MM.1S (cell line): Measurements from ENCODE around the gene LRP5.
"Not testable (repeated sequence)": the region's sequence is repeated elsewhere in the genome, so short reads cannot be mapped to it uniquely, and the experiment has no call there.

Experiments
- DNase-seq: peaks from one replicate; pipeline ENCODE4 v3.0.0-alpha.2; 2015
- H2AFZ ChIP-seq: fragments of 300-600 bp; sonication (generic); 2 replicates; pipeline ENCODE4 v1.6.0; 2016; ENCODE audit warnings: antibody characterized with exemption, low read length
- H3F3A ChIP-seq: fragments of 300-600 bp; sonication (generic); 2 replicates; pipeline ENCODE4 v1.6.1; 2016; ENCODE audit warnings: mild to moderate bottlenecking, antibody characterized with exemption, low read length, moderate library complexity, mixed read lengths; ENCODE audit not compliant: insufficient read depth
- H3K27ac ChIP-seq: fragments of 300-600 bp; sonication (generic); 2 replicates; pipeline ENCODE4 v1.5.1; 2016; ENCODE audit warnings: mild to moderate bottlenecking, low read length
- H3K27me3 ChIP-seq: fragments of 300-600 bp; sonication (generic); replicated peaks from 2 replicates; pipeline ENCODE4 v1.6.0; 2016; ENCODE audit warnings: low read length; ENCODE audit not compliant: insufficient read depth
- H3K36me3 ChIP-seq: fragments of 300-600 bp; sonication (generic); replicated peaks from 2 replicates; pipeline ENCODE4 v1.6.1; 2016; ENCODE audit warnings: mild to moderate bottlenecking, low read length, mixed read lengths; ENCODE audit not compliant: insufficient read depth
- H3K4me1 ChIP-seq: fragments of 300-600 bp; sonication (generic); 2 replicates; pipeline ENCODE4 v1.6.1; 2016; ENCODE audit warnings: low read length, mixed read lengths
- H3K4me2 ChIP-seq: fragments of 300-600 bp; sonication (generic); 2 replicates; pipeline ENCODE4 v1.6.0; 2016; ENCODE audit warnings: low read depth, low read length
- H3K4me3 ChIP-seq: fragments of 300-600 bp; sonication (generic); 2 replicates; pipeline ENCODE4 v1.5.1; 2016; ENCODE audit warnings: low read length, mixed read lengths
- H3K79me2 ChIP-seq: fragments of 300-600 bp; sonication (generic); 2 replicates; pipeline ENCODE4 v1.6.1; 2016; ENCODE audit warnings: mixed run types, low read length, mixed read lengths
- H3K9ac ChIP-seq: fragments of 300-600 bp; sonication (generic); 2 replicates; pipeline ENCODE4 v1.6.1; 2016; ENCODE audit warnings: low read length, mixed read lengths
- H3K9me2 ChIP-seq: fragments of 300-600 bp; sonication (generic); replicated peaks from 2 replicates; pipeline ENCODE4 v1.6.1; 2016; ENCODE audit warnings: mild to moderate bottlenecking, low read length, mixed read lengths; ENCODE audit not compliant: insufficient read depth
- H3K9me3 ChIP-seq: fragments of 300-600 bp; sonication (generic); replicated peaks from 2 replicates; pipeline ENCODE4 v1.6.1; 2016; ENCODE audit warnings: mild to moderate bottlenecking, low read length, mixed read lengths; ENCODE audit not compliant: insufficient read depth
- H4K20me1 ChIP-seq: fragments of 300-600 bp; sonication (generic); 2 replicates; pipeline ENCODE4 v1.6.1; 2016; ENCODE audit warnings: mild to moderate bottlenecking, low read length, moderate library complexity, mixed read lengths; ENCODE audit not compliant: insufficient read depth
- EZH2 ChIP-seq: fragments of 300-600 bp; sonication (generic); optimal IDR thresholded peaks from 2 replicates; pipeline ENCODE3; 2017; ENCODE audit warnings: low read depth, mild to moderate bottlenecking, antibody characterized with exemption, low read length, mixed read lengths
- EZH2phosphoT487 ChIP-seq: fragments of 300-600 bp; sonication (generic); IDR thresholded peaks from 2 replicates; pipeline ENCODE4 v1.6.1; 2018; ENCODE audit warnings: antibody characterized with exemption, low read length
- TF ChIP-seq, protein P1 (sequence below): fragments of 300-600 bp; sonication (generic); IDR thresholded peaks from 2 replicates; pipeline ENCODE4 v1.5.1; 2016; ENCODE audit warnings: antibody characterized with exemption, low read length, mixed read lengths

Gene LRP5

DNA sequence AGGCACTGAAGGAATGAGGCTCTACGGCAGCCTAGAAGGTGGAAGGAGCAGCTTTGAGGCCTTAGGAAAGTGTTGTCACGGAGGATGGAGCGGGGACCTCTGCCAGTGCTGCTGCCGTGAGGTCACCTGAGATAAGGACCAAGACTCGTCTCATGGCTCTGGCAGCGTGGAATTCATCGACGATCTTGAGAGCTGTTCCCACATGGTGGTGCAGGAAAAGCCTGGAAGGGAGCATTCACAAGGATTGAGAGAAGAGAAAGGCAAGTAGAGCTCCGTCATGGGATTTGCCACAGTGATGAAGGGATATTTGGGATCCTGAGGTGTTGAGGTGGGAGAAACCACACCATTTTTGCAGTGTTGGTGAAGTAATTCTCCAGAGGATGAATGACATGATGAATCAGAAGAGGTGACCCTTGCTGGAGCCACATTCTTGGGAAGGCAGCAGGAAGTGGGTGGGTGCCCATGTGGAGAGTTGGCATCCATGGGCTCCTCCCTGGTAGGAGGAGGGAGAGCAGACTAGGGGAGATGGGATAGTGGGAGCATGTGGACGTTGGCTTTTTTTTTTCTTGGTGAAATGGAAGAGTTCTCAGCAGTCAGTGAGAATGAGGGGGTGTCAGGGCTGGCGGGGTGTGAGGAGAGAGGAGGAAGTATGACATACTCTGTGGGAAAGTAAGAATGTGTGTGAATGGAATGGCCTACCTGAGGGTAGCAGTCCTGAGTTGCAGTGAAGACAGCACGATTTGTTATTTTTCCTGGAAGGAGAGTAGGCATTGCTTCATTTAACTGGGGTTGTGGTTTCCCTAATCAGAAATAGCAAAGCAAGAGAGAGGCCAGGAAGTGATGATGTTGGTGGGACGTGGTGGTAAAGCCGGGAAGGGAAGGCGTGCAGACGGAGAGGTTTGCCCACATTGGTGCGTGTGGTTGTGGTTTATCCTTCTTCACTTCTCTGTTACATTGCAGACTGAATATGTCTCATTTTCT, 159.3 kb downstream of the LRP5 start:
- H3K9ac ChIP-seq, result no peak overlapping the region
- DNase-seq, result no peak
- H3K79me2 ChIP-seq, result peaks cover 89% of the 10 kb centered on the region
- no peaks in the 10 kb centered on the region for H3K36me3 ChIP-seq
- no peaks in the 10 kb centered on the region for H3K9me3 ChIP-seq
- no peak overlapping the region for H3K27ac ChIP-seq
- H3K9me2 ChIP-seq, result no peaks in the 10 kb centered on the region
- H4K20me1 ChIP-seq, result peaks cover 72% of the 10 kb centered on the region
- no peaks in the 10 kb centered on the region for H3K27me3 ChIP-seq
- H3K4me3 ChIP-seq, result no peak overlapping the region
- H2AFZ ChIP-seq, result no peak overlapping the region
- TF ChIP-seq EZH2 (no peak), EZH2phosphoT487 (no peak)
- TF ChIP-seq, protein P1, sequence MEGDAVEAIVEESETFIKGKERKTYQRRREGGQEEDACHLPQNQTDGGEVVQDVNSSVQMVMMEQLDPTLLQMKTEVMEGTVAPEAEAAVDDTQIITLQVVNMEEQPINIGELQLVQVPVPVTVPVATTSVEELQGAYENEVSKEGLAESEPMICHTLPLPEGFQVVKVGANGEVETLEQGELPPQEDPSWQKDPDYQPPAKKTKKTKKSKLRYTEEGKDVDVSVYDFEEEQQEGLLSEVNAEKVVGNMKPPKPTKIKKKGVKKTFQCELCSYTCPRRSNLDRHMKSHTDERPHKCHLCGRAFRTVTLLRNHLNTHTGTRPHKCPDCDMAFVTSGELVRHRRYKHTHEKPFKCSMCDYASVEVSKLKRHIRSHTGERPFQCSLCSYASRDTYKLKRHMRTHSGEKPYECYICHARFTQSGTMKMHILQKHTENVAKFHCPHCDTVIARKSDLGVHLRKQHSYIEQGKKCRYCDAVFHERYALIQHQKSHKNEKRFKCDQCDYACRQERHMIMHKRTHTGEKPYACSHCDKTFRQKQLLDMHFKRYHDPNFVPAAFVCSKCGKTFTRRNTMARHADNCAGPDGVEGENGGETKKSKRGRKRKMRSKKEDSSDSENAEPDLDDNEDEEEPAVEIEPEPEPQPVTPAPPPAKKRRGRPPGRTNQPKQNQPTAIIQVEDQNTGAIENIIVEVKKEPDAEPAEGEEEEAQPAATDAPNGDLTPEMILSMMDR, result no peak
- H3K4me1 ChIP-seq, result peaks cover 23% of the 10 kb centered on the region
- H3K4me2 ChIP-seq, result no peak overlapping the region
- peaks cover 4% of the 10 kb centered on the region; the same call in 1 of the 2 replicates for H3F3A ChIP-seq

DNA sequence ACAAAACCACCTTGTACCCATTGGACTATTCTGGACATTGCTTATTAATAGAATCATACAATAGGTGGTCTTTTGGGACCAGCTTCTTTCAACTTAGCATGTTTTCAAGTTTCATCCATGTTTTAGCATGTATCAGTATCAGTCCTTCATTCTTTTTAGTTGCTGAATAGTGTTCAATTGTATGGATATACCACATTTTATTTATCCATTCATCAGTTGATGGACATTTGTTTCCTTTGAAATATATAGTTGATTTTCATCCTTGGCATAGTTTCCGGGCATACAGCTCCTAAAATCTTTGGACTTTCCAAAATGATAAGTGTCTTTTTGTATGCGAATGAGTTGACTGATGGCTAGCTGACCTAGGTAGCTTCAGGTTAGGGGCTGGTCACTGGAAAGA, 160.4 kb downstream of the LRP5 start:
- Histone ChIP-seq H3K79me2 (peaks cover 89% of the 10 kb centered on the region), H4K20me1 (peaks cover 68% of the 10 kb centered on the region), H3K4me2 (no peak overlapping the region), H2AFZ (no peak overlapping the region), H3K9me2 (no peaks in the 10 kb centered on the region), H3K9ac (no peak overlapping the region), H3K4me3 (no peak overlapping the region), H3K36me3 (no peaks in the 10 kb centered on the region), H3K9me3 (no peaks in the 10 kb centered on the region), H3F3A (peaks cover 4% of the 10 kb centered on the region; the same call in 1 of the 2 replicates), H3K27ac (no peak overlapping the region), H3K27me3 (no peaks in the 10 kb centered on the region), H3K4me1 (peaks cover 23% of the 10 kb centered on the region)
- TF ChIP-seq EZH2phosphoT487 (no peak), EZH2 (no peak)
- TF ChIP-seq, protein P1, result no peak
- no peak for DNase-seq

DNA sequence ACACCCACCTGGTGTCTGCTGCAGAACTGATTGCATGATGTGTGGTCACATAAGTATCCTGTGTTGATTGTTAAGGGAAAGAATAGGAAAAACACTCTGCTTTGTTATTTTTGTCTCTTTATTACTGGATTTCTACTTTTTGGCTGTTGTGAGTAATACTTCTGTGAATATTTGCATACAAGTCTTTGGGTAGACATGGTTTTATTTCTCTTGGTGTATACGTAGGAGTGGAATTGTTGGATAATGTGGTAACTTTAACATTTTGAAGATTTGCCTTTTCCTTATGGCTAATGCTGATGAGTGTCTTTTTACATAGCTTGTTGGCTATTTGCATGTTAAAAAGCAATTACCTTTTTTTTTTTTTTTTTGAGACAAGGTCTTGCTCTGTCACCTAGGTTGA, 161.3 kb downstream of the LRP5 start:
- peaks cover 60% of the 10 kb centered on the region for H4K20me1 ChIP-seq
- H3K79me2 ChIP-seq, result peaks cover 89% of the 10 kb centered on the region
- H2AFZ ChIP-seq, result no peak overlapping the region
- H3K9ac ChIP-seq, result no peak overlapping the region
- H3K9me2 ChIP-seq, result no peaks in the 10 kb centered on the region
- no peak overlapping the region for H3K4me3 ChIP-seq
- no peaks in the 10 kb centered on the region for H3K27me3 ChIP-seq
- H3K9me3 ChIP-seq, result no peaks in the 10 kb centered on the region
- no peaks in the 10 kb centered on the region for H3F3A ChIP-seq
- no peak overlapping the region for H3K4me2 ChIP-seq
- TF ChIP-seq, protein P1, result no peak
- no peak for TF ChIP-seq EZH2phosphoT487
- no peak for TF ChIP-seq EZH2
- no peak for DNase-seq
- H3K4me1 ChIP-seq, result peaks cover 15% of the 10 kb centered on the region
- no peak overlapping the region for H3K27ac ChIP-seq
- no peaks in the 10 kb centered on the region for H3K36me3 ChIP-seq

DNA sequence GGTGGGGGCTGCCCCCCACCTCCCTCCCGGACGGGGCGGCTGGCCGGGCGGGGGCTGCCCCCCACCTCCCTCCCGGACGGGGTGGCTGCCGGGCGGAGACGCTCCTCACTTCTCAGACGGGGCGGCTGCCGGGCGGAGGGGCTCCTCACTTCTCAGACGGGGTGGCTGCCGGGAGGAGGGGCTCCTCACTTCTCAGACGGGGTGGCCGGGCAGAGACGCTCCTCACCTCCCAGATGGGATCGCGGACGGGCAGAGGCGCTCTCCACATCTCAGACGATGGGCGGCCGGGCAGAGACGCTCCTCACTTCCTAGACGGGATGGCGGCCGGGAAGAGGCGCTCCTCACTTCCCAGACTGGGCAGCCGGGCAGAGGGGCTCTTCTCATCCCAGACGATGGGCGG, 163.2 kb downstream of the LRP5 start:
- H3K27me3 ChIP-seq, H3K4me2 ChIP-seq, DNase-seq, H3K9me3 ChIP-seq, H3F3A ChIP-seq, H2AFZ ChIP-seq, H3K27ac ChIP-seq, H3K4me1 ChIP-seq, H3K4me3 ChIP-seq, H3K9me2 ChIP-seq, H3K9ac ChIP-seq, H3K36me3 ChIP-seq: not testable (repeated sequence)
- H4K20me1 ChIP-seq, result peaks cover 56% of the 10 kb centered on the region
- peaks cover 89% of the 10 kb centered on the region for H3K79me2 ChIP-seq
